Measurements from ENCODE around the gene FAM83F. TPM values are rescaled to one million over a fixed set of nuclear protein-coding genes. Genes with fewer than 3 reads are reported as not detected.

The FAM83F gene
- total and polyA plus RNA-seq, 7 donors: under 0.01 to 19.5 (median 0.71) TPM

GRCh38 chr22:40057652-40058051 lies 62.9 kb downstream of the FAM83F start:
- Histone ChIP-seq H3K4me1 (peaks cover 0 to 23% (median 6%) of the 10 kb centered on the region in 4 donors), H3K9me3 (no peaks in the 10 kb centered on the region), H3K4me3 (no peak overlapping the region), H3K27me3 (no peaks in the 10 kb centered on the region), H3K36me3 (no peaks in the 10 kb centered on the region), H3K27ac (no peak overlapping the region)
- intact Hi-C loops (cut with DNase I): no loop called here
- TF ChIP-seq POLR2AphosphoS5 (IDR thresholded peaks at IDR 0.05) (no peak), POLR2A (IDR thresholded peaks at IDR 0.05) (no peak), CTCF (IDR thresholded peaks at IDR 0.05) (no peak), EP300 (IDR thresholded peaks at IDR 0.05) (no peak)
- DNase-seq: no peak

- TF ChIP-seq POLR2A (IDR thresholded peaks at IDR 0.05) (no peak), POLR2AphosphoS5 (IDR thresholded peaks at IDR 0.05) (no peak), EP300 (IDR thresholded peaks at IDR 0.05) (no peak), CTCF (IDR thresholded peaks at IDR 0.05) (no peak)
- Histone ChIP-seq H3K4me1 (peaks cover 0 to 21% (median 4%) of the 10 kb centered on the region in 4 donors), H3K4me3 (no peak overlapping the region), H3K9me3 (no peaks in the 10 kb centered on the region), H3K27me3 (no peaks in the 10 kb centered on the region), H3K36me3 (no peaks in the 10 kb centered on the region), H3K27ac (no peak overlapping the region)
- intact Hi-C loops (cut with DNase I): no loop called here
- WGBS, 2 donors: 63 to 89% methylated on average over 5 of the region's 5 CpGs
- no peak for DNase-seq
Observed at GRCh38 chr22:40058265-40058664, 63.5 kb downstream of the FAM83F start.

GRCh38 chr22:40065981-40066380 lies 71.2 kb downstream of the FAM83F start:
- peaks cover 0 to 12% (median 7%) of the 10 kb centered on the region in 4 donors for H3K4me1 ChIP-seq
- DNase-seq: no peak
- no peaks in the 10 kb centered on the region for H3K9me3 ChIP-seq
- intact Hi-C loops (cut with DNase I): no loop called here
- no peak for TF ChIP-seq POLR2AphosphoS5 (IDR thresholded peaks at IDR 0.05)
- no peak for TF ChIP-seq EP300 (IDR thresholded peaks at IDR 0.05)
- no peak for TF ChIP-seq POLR2A (IDR thresholded peaks at IDR 0.05)
- no peak for TF ChIP-seq CTCF (IDR thresholded peaks at IDR 0.05)
- WGBS, 2 donors: 94 to 95% methylated on average over 3 of the region's 3 CpGs
- no peak overlapping the region for H3K27ac ChIP-seq
- no peaks in the 10 kb centered on the region for H3K36me3 ChIP-seq
- no peaks in the 10 kb centered on the region for H3K27me3 ChIP-seq
- no peak overlapping the region for H3K4me3 ChIP-seq

- DNase-seq: no peak
- no peak overlapping the region for H3K4me3 ChIP-seq
- 85 to 89% methylated on average over 2 of the region's 2 CpGs for WGBS, 2 donors
- no peaks in the 10 kb centered on the region for H3K36me3 ChIP-seq
- no peaks in the 10 kb centered on the region for H3K27me3 ChIP-seq
- no peaks in the 10 kb centered on the region for H3K9me3 ChIP-seq
- no peak for TF ChIP-seq EP300 (IDR thresholded peaks at IDR 0.05)
- TF ChIP-seq POLR2AphosphoS5 (IDR thresholded peaks at IDR 0.05): no peak
- no peak for TF ChIP-seq POLR2A (IDR thresholded peaks at IDR 0.05)
- no peak for TF ChIP-seq CTCF (IDR thresholded peaks at IDR 0.05)
- no peak overlapping the region for H3K27ac ChIP-seq
- H3K4me1 ChIP-seq: peaks cover 0 to 20% (median 7%) of the 10 kb centered on the region in 4 donors
- intact Hi-C loops (cut with DNase I): no loop called here
Observed at GRCh38 chr22:40067639-40068038, 72.9 kb downstream of the FAM83F start.

- no peaks in the 10 kb centered on the region for H3K27me3 ChIP-seq
- no peak overlapping the region for H3K4me3 ChIP-seq
- no peaks in the 10 kb centered on the region for H3K36me3 ChIP-seq
- intact Hi-C loops (cut with DNase I): no loop called here
- no peak overlapping the region for H3K27ac ChIP-seq
- peaks cover 0 to 19% (median 7%) of the 10 kb centered on the region in 4 donors for H3K4me1 ChIP-seq
- no peaks in the 10 kb centered on the region for H3K9me3 ChIP-seq
- TF ChIP-seq POLR2A (IDR thresholded peaks at IDR 0.05): no peak
- TF ChIP-seq POLR2AphosphoS5 (IDR thresholded peaks at IDR 0.05): no peak
- TF ChIP-seq EP300 (IDR thresholded peaks at IDR 0.05): no peak
- TF ChIP-seq CTCF (IDR thresholded peaks at IDR 0.05): no peak
- no peak for DNase-seq
Observed at GRCh38 chr22:40070701-40071100, 75.9 kb downstream of the FAM83F start.

Data from sigmoid colon (tissue), 7 donors.